ENCODE data around the gene GFOD1. TPM values are rescaled to one million over a fixed set of nuclear protein-coding genes. Genes with fewer than 3 reads are reported as not detected.

The GFOD1 gene
- total and polyA plus RNA-seq, 10 of the 15 experiments (the other 5 are each of a cell fraction or from before 2014, with no cell fraction given), result 6.5 to 41.4 (median 16.0) TPM

GRCh38 chr6:13526727-13527670 lies 39.6 kb upstream of the GFOD1 start:
- peak; percentile 69 for DNase-seq (ENCODE audit: low read depth, low spot score)
- WGBS (ENCODE audit: insufficient coverage, insufficient replicate concordance, low lambda C conversion rate, missing lambda C conversion rate), result 44% methylated on average over 17 of the region's 17 CpGs
- intact Hi-C loops (cut with micrococcal nuclease; ENCODE audit: unreplicated experiment), result no loop called here
- Histone ChIP-seq H3K9me3 (replicated peaks; ENCODE audit: control insufficient read depth, insufficient read depth, low read length) (no peaks in the 10 kb centered on the region), H3K27ac (ENCODE audit: control insufficient read depth, insufficient read depth) (no peak overlapping the region), H3K4me1 (ENCODE audit: control insufficient read depth, insufficient read depth, low read length) (peaks cover 12% of the 10 kb centered on the region), H3K27me3 (replicated peaks in 1 of 2; ENCODE audit: control insufficient read depth in 2 of 2, insufficient read depth in 2 of 2, low read length in 1 of 2) (no peaks in the 10 kb centered on the region), H3K79me2 (ENCODE audit: control insufficient read depth, insufficient read depth, low read length) (no peaks in the 10 kb centered on the region), H2AFZ (ENCODE audit: control insufficient read depth, low read depth, low read length) (peak overlapping the region; percentile 83), H3K4me2 (ENCODE audit: control insufficient read depth, insufficient read depth) (peak overlapping the region; percentile 30; the same call in 1 of the 2 replicates), H3K9ac (ENCODE audit: control insufficient read depth, insufficient read depth, low read length) (no peak overlapping the region; the same call in 1 of the 2 replicates), H3K4me3 (no peak overlapping the region), H4K20me1 (ENCODE audit: control insufficient read depth, insufficient read depth) (no peaks in the 10 kb centered on the region), H3K36me3 (ENCODE audit: control insufficient read depth in 2 of 2, insufficient read depth in 2 of 2, low read length in 1 of 2) (no peaks in the 10 kb centered on the region)
- POLR2A ChIA-PET, result interaction anchor here (0.7 to 1.0 kb wide), 2 partner anchors 43 to 48 kb away, joined by 3 to 4 read pairs; no protein-coding TSS in a partner anchor
- BruUV-seq (replicated peaks), result no TSS peak
- in situ Hi-C loops (cut with MboI), result loop anchor here (25.0 kb wide), 2 partner anchors 615 to 865 kb away; no protein-coding TSS in a partner anchor
- FAIRE-seq, result peak; percentile 49
- peak; percentile 91 for ATAC-seq
- TF ChIP-seq TCF3 (IDR thresholded peaks at IDR 0.05; ENCODE audit: borderline replicate concordance, insufficient read depth, low read depth, low read length) (peak; percentile 70; the same call in 1 of the 2 replicates), SPI1 (IDR thresholded peaks at IDR 0.05; ENCODE audit: borderline replicate concordance, insufficient read depth, low read depth, low read length) (peak; percentile 50), ZNF384 (IDR thresholded peaks at IDR 0.05; ENCODE audit: borderline replicate concordance, low read depth, low read length) (peak; percentile 90), KDM1A (IDR thresholded peaks at IDR 0.05; ENCODE audit: borderline replicate concordance) (no peak), RELB (IDR thresholded peaks at IDR 0.05; ENCODE audit: low read depth) (peak; percentile 36; the same call in 1 of the 2 replicates), EP300 (IDR thresholded peaks at IDR 0.05; ENCODE audit: borderline replicate concordance in 1 of 2, control insufficient read depth in 1 of 2, low read depth in 2 of 2, low read length in 2 of 2) (peak in 1 of 2 experiments; percentile 67; a peak in 1 of 4 replicates), MEF2A (IDR thresholded peaks at IDR 0.05; ENCODE audit: insufficient read depth, low read depth, low read length) (peak; percentile 58; the same call in 1 of the 2 replicates), MTA2 (IDR thresholded peaks at IDR 0.05; ENCODE audit: low read depth) (0 out of 2 replicates have a peak, but pooled peaks have one; percentile 17), POLR2A (IDR thresholded peaks at IDR 0.05; ENCODE audit: low read depth, low read length) (no peak), KLF5 (IDR thresholded peaks at IDR 0.05; ENCODE audit: partially characterized antibody) (no peak), TCF12 (IDR thresholded peaks at IDR 0.05; ENCODE audit: low read depth, low read length) (0 out of 2 replicates have a peak, but pooled peaks have one; percentile 44), ATF7 (IDR thresholded peaks at IDR 0.05; ENCODE audit: low read depth) (no peak), MEF2B (IDR thresholded peaks at IDR 0.05; ENCODE audit: partially characterized antibody, poor library complexity, severe bottlenecking) (peak; percentile 39), TCF7 (IDR thresholded peaks at IDR 0.05; ENCODE audit: borderline replicate concordance) (0 out of 2 replicates have a peak, but pooled peaks have one; percentile 8)
- CTCF ChIA-PET, result interaction anchor here (0.6 to 2.4 kb wide), 2 partner anchors 11 to 190 kb away, joined by 3 to 9 read pairs; no protein-coding TSS in a partner anchor
- RAD21 ChIA-PET (ENCODE audit: unreplicated experiment), result interaction anchor here (0.7 to 1.5 kb wide), 5 partner anchors 40 to 147 kb away, joined by 3 to 5 read pairs (median 3); no protein-coding TSS in a partner anchor
- SMC1A ChIA-PET (ENCODE audit: uncharacterized antibody, unreplicated experiment), result interaction anchor here (0.6 to 1.8 kb wide), 10 partner anchors 8 to 199 kb away, joined by 3 to 6 read pairs (median 4); partner anchors contain the start of gene TBC1D7

All from GM12878 (cell line).